Coronary artery (tissue), 2 donors: ENCODE results near the gene TIMM22.

Experiments used
- DNase-seq: peaks from one replicate; pipeline ENCODE4 v3.0.0-alpha.2; 2017; ENCODE audit warnings: low spot score
- H3K27ac ChIP-seq, 2 donors: fragments of 200-600 bp; sonication (generic); one replicate each; pipeline ENCODE4 v1.5.1; 2016 to 2019
- H3K4me3 ChIP-seq: fragments of 200-600 bp; sonication (generic); 2 replicates; pipeline ENCODE4 v1.5.1; 2016; ENCODE audit warnings: mild to moderate bottlenecking, moderate library complexity
- CTCF ChIP-seq: fragments of 200-600 bp; sonication (generic); IDR thresholded peaks from one replicate; pipeline ENCODE4 v1.5.1; 2019; ENCODE audit warnings: antibody characterized with exemption

TIMM22 gene

GRCh38 chr17:1035546-1036170 lies 38.7 kb downstream of the TIMM22 start:
- TF ChIP-seq CTCF: no peak
- peak overlapping the region in 1 of 2 donors; percentile 13 for H3K27ac ChIP-seq
- DNase-seq: no peak
- H3K4me3 ChIP-seq: no peak overlapping the region

DNA sequence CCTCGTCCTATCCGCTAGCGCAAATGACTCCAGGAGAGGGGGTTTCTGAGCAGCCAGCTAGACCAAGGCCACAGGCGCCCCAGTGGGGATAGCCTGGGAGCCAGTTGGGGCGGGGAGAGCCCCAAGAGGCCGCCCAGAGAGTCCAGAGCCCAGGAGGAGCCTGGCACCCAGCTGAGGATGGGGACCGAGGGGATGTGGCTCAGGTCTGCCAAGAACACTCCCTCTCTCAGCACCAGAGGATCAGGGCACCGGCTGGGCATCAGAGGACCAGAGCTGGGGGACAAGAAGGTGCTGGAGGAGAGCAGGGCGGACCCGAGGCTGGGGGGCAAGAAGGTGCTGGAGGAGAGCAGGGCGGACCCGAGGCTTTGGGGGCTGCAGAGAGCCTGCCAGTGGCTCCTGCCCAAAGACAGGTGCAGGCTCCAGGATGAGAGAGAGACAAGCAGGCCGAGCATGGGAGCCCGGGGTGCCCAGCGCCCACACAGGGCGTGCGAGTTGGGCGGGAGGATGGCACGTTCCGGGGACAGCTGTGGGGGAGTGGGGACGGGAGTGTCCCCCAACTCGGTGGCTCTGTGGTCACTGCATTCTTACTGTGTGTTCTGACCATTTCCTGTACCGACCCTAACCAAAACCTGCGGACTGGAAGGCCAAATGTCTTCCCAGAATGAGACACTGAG lies 39.4 kb downstream of the TIMM22 start:
- H3K27ac ChIP-seq: no peak overlapping the region

DNA sequence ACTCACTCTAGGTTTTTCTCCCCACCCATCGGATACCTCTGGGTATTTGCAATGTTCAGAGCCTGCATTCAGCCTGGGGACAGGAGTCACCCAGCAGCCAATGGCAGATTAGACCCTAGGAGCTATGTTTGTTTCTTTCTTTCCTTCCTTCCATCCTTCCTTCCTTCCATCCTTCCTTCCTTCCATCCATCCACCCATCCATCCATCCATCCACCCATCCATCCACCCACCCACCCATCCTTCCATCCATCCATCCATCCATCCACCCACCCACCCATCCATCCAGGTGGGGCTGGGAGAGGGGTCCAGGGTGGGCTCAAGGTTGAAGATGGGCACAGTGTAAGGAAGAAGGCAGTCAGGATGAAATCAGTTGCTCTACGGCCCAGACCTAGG lies 39.9 kb downstream of the TIMM22 start:
- no peak overlapping the region for H3K4me3 ChIP-seq
- DNase-seq: no peak
- no peak overlapping the region for H3K27ac ChIP-seq
- TF ChIP-seq CTCF: no peak

More for the DNA sequence above, 39.4 kb downstream of the TIMM22 start:
- no peak for DNase-seq
- no peak overlapping the region for H3K4me3 ChIP-seq
- no peak for TF ChIP-seq CTCF

DNA sequence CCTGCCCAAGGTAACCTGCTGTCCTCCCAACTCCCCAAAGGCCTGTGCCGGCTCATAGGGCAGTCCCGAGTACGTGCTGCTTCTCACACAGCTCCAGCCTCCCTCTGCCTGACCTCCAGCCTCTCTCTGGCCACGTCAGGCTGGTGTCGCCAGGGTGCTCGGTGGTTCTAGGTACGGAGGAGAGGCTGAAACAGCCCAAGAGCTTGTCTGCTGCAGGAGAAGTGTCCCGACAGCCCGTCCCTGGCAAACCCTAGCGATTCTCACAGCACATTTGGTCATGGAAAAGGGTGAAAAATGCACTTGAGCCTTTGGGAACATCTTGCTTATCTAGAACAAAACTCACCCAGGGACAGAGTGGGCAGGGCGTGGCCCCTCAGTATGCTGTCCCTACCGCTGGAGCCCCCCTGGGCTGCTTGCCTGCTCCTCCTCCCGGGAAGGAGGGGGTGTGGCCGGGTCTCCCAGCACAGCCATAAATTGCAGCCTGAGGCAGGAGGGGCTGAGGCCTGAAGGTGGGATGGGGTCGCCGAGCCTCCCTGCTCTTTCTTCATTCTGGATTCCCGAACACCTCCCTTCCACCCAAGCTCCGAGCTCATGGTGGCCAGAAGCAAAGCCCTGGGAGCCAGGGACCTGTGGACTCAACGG lies 40.4 kb downstream of the TIMM22 start:
- Histone ChIP-seq H3K4me3 (no peak overlapping the region), H3K27ac (no peak overlapping the region)
- no peak for TF ChIP-seq CTCF
- DNase-seq: no peak

DNA sequence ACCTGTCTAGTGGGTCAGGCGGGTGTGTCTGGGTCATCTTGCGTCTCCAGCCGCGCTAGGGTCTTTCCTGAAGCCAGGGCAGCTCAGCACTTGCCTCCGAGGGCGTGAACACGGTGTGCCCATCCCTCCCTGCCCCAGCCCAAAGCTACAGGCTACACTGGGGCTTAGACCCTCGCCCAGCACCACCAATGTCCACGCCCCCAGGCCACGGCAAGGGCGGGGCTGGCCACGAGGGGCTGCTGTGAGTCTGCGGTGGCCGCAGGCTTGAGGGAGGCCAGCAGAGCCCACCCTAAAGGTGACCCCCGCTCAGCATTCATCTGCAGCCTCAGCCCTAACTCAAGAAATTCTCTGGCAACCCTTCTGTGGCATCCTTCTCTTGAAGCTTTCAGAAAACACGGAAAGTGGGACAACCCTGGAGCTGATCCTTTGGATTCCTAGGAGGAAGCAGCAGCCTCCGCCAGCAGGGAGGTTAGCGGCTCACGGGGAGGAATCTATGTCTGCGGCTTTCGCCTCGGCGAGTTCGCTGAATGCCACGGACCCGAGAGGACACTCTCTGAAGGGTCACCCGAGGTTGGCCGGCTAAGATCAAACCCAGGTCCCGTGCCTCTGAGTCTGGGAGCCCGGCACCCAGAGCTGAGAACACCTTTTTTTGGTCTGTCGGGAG lies 41.7 kb downstream of the TIMM22 start:
- no peak for TF ChIP-seq CTCF
- DNase-seq: no peak
- H3K4me3 ChIP-seq: no peak overlapping the region

GRCh38 chr17:1039123-1039507 lies 42.2 kb downstream of the TIMM22 start:
- TF ChIP-seq CTCF: no peak
- Histone ChIP-seq H3K4me3 (peak overlapping the region; percentile 53), H3K27ac (peak overlapping the region in 1 of 2 donors; percentile 81)
- no peak for DNase-seq

More for the DNA sequence above, 41.7 kb downstream of the TIMM22 start:
- H3K27ac ChIP-seq: peak overlapping the region in 1 of 2 donors; percentile 81
